K562 (cell line): ENCODE results near the gene ARPC4. TPM values are rescaled to one million over a fixed set of nuclear protein-coding genes. Genes with fewer than 3 reads are reported as not detected.

ENCODE experiments used
- ATF3 ChIP-seq, 2 experiments: fragments of 450-650 bp in 1 of 2; sonication (generic) in 1 of 2; formaldehyde crosslinking in 1 of 2; IDR thresholded peaks in 1 of 2; conservative IDR thresholded peaks in 1 of 2; 2 replicates each; pipeline versions ENCODE4 v1.6.1 to v1.8.1; 2016 to 2023; ENCODE audit warnings: mild to moderate bottlenecking in 2 of 2, moderate library complexity in 2 of 2, inconsistent platforms in 1 of 2, missing genetic modification reagents in 1 of 2
- CREM ChIP-seq: IDR thresholded peaks from 2 replicates; pipeline ENCODE4 v1.6.1; 2014; ENCODE audit warnings: antibody characterized with exemption, low read depth
- ETV6 ChIP-seq, 3 experiments: fragments of 150-350 bp in 1 of 3; sonication (generic) in 1 of 3; formaldehyde crosslinking in 1 of 3; IDR thresholded peaks; 2 replicates each; pipeline versions ENCODE4 v1.6.1 to v1.8.0; 2014 to 2022; ENCODE audit warnings: borderline replicate concordance in 2 of 3, low read depth in 2 of 3, antibody characterized with exemption in 1 of 3, low read length in 1 of 3, mild to moderate bottlenecking in 1 of 3, missing genetic modification reagents in 1 of 3
- FIP1L1 ChIP-seq: fragments of 200-400 bp; formaldehyde crosslinking; IDR thresholded peaks from 2 replicates; pipeline ENCODE4 v1.6.1; 2018; ENCODE audit warnings: mild to moderate bottlenecking, low read depth, low read length; ENCODE audit not compliant: poor library complexity, severe bottlenecking
- KAT7 ChIP-seq: sonication (generic); formaldehyde crosslinking; IDR thresholded peaks from 2 replicates; pipeline ENCODE4 v1.8.0; 2022; ENCODE audit warnings: missing genetic modification reagents, mild to moderate bottlenecking, borderline replicate concordance
- KDM4B ChIP-seq, 2 experiments: fragments of 450-650 bp in 1 of 2; sonication (generic) in 1 of 2; IDR thresholded peaks; 2 replicates each; pipeline ENCODE4 v1.6.1; 2016 to 2017; ENCODE audit warnings: borderline replicate concordance in 2 of 2, antibody characterized with exemption in 1 of 2, low read depth in 1 of 2, mild to moderate bottlenecking in 1 of 2
- KDM5B ChIP-seq: fragments of 200-600 bp; sonication (generic); IDR thresholded peaks from 2 replicates; pipeline ENCODE4 v1.6.1; 2012; ENCODE audit warnings: low read depth, mild to moderate bottlenecking, moderate library complexity, low read length, control low read depth, inconsistent platforms; ENCODE audit not compliant: insufficient replicate concordance
- MBD1 ChIP-seq: fragments of 250-450 bp; sonication (Bioruptor Pico); IDR thresholded peaks from 2 replicates; pipeline ENCODE4 v1.8.0; 2022; ENCODE audit warnings: inconsistent platforms
- NRF1 ChIP-seq, 2 experiments: fragments of 450-650 bp; IDR thresholded peaks in 1 of 2; conservative IDR thresholded peaks in 1 of 2; 2 replicates each; pipeline ENCODE4 v1.6.1; 2014; ENCODE audit warnings: mild to moderate bottlenecking in 2 of 2
- RBM39 ChIP-seq: fragments of 200-400 bp; formaldehyde crosslinking; optimal IDR thresholded peaks from 2 replicates; pipeline ENCODE3; 2018; ENCODE audit warnings: low read depth, low read length
- SP1 ChIP-seq: sonication (generic); formaldehyde crosslinking; IDR thresholded peaks from 2 replicates; pipeline ENCODE4 v1.8.1; 2022; ENCODE audit warnings: mild to moderate bottlenecking, missing genetic modification reagents
- VEZF1 ChIP-seq: fragments of 200-800 bp; sonication (Bioruptor generic); IDR thresholded peaks from 2 replicates; pipeline ENCODE4 v1.6.1; 2017; ENCODE audit warnings: missing genetic modification characterization, missing compliant biosample characterization
- ZNF232 ChIP-seq: sonication (generic); formaldehyde crosslinking; IDR thresholded peaks from 2 replicates; pipeline ENCODE4 v1.8.0; 2022; ENCODE audit warnings: mild to moderate bottlenecking, missing genetic modification reagents
- ZNF830 ChIP-seq: fragments of 250-450 bp; sonication (Bioruptor Pico); IDR thresholded peaks from 2 replicates; pipeline ENCODE4 v1.5.0; 2021; ENCODE audit warnings: mild to moderate bottlenecking
- polyA plus RNA-seq, 8 experiments: library from polyadenylated mRNA; depleted of rRNA in 4 of 8; stranded (reverse) in 5 of 8; unstranded in 3 of 8; fragments of >200 nt; fragmentation: Nextera tagmentation in 2 of 8; fragmentation: Illumina TruSeq in 1 of 8; extraction: Ambion mirVana in 2 of 8; extraction: Trizol in 1 of 8; gene quantifications; 2 replicates each; pipeline versions ENCODE4 v1.2.1 to v1.2.3, GENCODE V29; 2011 to 2014; ENCODE audit warnings: inconsistent platforms in 1 of 8, missing spikeins in 1 of 8
- total RNA-seq, 7 experiments: library from RNA; depleted of rRNA in 6 of 7; stranded (reverse); fragments of >200 nt in 6 of 7; fragmentation: Illumina TruSeq in 2 of 7; extraction: Trizol in 2 of 7; gene quantifications; 2 replicates each; pipeline versions ENCODE4 v1.2.1 to v1.2.3, GENCODE V29; 2011 to 2021; ENCODE audit warnings: low replicate concordance in 1 of 7
- TF ChIP-seq, protein P1 (sequence below): fragments of 450-650 bp; IDR thresholded peaks from 2 replicates; pipeline ENCODE4 v1.7.1; 2018; ENCODE audit warnings: mild to moderate bottlenecking, low read depth; ENCODE audit not compliant: partially characterized antibody
- TF ChIP-seq, protein P2 (sequence below): fragments of 450-650 bp; formaldehyde crosslinking; IDR thresholded peaks from 2 replicates; pipeline ENCODE4 v1.4.0; 2020; ENCODE audit warnings: mild to moderate bottlenecking, moderate library complexity

ARPC4 gene
- total and polyA plus RNA-seq, 9 of the 15 experiments (the other 6 are each of a cell fraction or from before 2014, with no cell fraction given), result 20.1 to 153 (median 119) TPM

DNA sequence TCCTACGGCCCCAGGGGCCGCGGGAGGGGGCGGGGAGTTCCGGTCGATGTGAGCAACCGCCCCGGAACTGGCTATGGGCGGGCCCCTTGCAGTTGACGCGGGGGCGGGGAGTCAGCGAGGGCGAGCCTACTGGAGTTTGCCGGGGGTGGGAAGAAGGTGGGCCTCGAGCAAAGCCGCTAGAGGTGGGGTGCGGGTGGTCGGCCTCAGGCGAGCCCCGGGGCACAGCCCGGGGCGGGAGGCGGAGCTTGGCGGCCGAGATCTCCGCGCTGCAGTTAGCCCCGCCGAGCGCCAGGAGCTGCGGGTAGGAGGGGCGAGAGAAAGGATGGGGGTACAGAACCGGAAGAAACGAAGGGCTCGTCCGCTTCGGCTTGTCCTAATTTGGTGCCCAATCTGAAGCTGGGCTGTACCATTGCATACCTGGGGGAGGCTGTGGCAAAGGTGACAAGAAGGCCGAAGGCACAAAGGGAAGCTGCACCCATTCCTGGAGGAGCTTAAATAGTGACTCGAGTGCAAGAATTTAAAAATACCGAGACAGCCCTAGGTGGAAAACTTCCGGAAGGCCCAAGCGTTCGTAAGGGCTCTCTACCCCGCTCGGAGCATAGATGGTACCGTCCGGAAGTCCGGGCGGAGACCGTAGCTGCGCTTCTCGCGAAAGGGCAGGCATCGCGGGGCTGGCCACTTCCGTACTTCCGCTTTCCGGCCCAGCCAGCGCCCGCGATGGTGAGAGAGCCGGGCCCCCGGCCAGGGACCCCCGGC, at the start of gene ARPC4, which contains the start of gene TADA3 (continued):
- peak; percentile 94 for TF ChIP-seq VEZF1
- no peak for TF ChIP-seq MBD1 (CRISPR knock-in tag)
- peak; percentile 52; the same call in 1 of the 2 replicates for TF ChIP-seq ATF3 (IDR thresholded peaks at IDR 0.05)
- TF ChIP-seq ATF3 (CRISPR knock-in tag; conservative IDR thresholded peaks at IDR 0.05), result no peak
- TF ChIP-seq ZNF232 (CRISPR knock-in tag), result no peak
- peak; percentile 43 to 56 for TF ChIP-seq NRF1 (conservative IDR thresholded peaks at IDR 0.05 in 1 of 2, IDR thresholded peaks at IDR 0.05 in 1 of 2)
- TF ChIP-seq, protein P1, sequence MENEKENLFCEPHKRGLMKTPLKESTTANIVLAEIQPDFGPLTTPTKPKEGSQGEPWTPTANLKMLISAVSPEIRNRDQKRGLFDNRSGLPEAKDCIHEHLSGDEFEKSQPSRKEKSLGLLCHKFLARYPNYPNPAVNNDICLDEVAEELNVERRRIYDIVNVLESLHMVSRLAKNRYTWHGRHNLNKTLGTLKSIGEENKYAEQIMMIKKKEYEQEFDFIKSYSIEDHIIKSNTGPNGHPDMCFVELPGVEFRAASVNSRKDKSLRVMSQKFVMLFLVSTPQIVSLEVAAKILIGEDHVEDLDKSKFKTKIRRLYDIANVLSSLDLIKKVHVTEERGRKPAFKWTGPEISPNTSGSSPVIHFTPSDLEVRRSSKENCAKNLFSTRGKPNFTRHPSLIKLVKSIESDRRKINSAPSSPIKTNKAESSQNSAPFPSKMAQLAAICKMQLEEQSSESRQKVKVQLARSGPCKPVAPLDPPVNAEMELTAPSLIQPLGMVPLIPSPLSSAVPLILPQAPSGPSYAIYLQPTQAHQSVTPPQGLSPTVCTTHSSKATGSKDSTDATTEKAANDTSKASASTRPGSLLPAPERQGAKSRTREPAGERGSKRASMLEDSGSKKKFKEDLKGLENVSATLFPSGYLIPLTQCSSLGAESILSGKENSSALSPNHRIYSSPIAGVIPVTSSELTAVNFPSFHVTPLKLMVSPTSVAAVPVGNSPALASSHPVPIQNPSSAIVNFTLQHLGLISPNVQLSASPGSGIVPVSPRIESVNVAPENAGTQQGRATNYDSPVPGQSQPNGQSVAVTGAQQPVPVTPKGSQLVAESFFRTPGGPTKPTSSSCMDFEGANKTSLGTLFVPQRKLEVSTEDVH, result peak; percentile 83
- peak; percentile 48; the same call in 1 of the 2 replicates for TF ChIP-seq SP1
- peak in 1 of 2 experiments; percentile 42; a peak in 1 of 4 replicates for TF ChIP-seq KDM4B (IDR thresholded peaks at IDR 0.05; ENCODE audit: borderline replicate concordance in 2 of 2, low read depth in 1 of 2)
- TF ChIP-seq CREM, result peak; percentile 64
- peak; percentile 74 for TF ChIP-seq KDM5B
- peak; percentile 29 for TF ChIP-seq FIP1L1
- TF ChIP-seq, protein P2, sequence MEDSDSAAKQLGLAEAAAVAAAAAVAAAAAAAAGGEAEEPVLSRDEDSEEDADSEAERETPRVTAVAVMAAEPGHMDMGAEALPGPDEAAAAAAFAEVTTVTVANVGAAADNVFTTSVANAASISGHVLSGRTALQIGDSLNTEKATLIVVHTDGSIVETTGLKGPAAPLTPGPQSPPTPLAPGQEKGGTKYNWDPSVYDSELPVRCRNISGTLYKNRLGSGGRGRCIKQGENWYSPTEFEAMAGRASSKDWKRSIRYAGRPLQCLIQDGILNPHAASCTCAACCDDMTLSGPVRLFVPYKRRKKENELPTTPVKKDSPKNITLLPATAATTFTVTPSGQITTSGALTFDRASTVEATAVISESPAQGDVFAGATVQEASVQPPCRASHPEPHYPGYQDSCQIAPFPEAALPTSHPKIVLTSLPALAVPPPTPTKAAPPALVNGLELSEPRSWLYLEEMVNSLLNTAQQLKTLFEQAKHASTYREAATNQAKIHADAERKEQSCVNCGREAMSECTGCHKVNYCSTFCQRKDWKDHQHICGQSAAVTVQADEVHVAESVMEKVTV (CRISPR knock-in tag), result peak; percentile 45; the same call in 1 of the 2 replicates
- TF ChIP-seq KAT7 (CRISPR knock-in tag), result peak; percentile 14; the same call in 1 of the 2 replicates
- no peak for TF ChIP-seq RBM39
- TF ChIP-seq ETV6 (IDR thresholded peaks at IDR 0.05; ENCODE audit: borderline replicate concordance in 1 of 2, low read depth in 2 of 2, low read length in 1 of 2), result peak; percentile 26 to 63; a peak in 2 of 4 replicates
- no peak for TF ChIP-seq ETV6 (CRISPR knock-in tag; IDR thresholded peaks at IDR 0.05; ENCODE audit: borderline replicate concordance)
- TF ChIP-seq ZNF830 (CRISPR knock-in tag), result no peak
